Peyer's patch (tissue), 4 donors: Measurements from ENCODE around the gene TRMT1L. TPM values are rescaled to one million over a fixed set of nuclear protein-coding genes. Genes with fewer than 3 reads are reported as not detected.
A peak's percentile ranks its signal among the peaks of the same experiment; 100 is the strongest.
"Not testable (repeated sequence)": the region's sequence is repeated elsewhere in the genome, so short reads cannot be mapped to it uniquely, and the experiment has no call there.

ENCODE experiments used
- DNase-seq, 3 donors: peaks; one replicate each; pipeline ENCODE4 v3.0.0-alpha.2; 2017 to 2019
- H3K27ac ChIP-seq, 4 donors: fragments of 200-600 bp; sonication (generic); one replicate each; pipeline ENCODE4 v1.5.1; 2016 to 2019
- H3K27me3 ChIP-seq, 2 donors: fragments of 200-600 bp; sonication (generic); one replicate each; pipeline ENCODE4 v1.5.1; 2019
- H3K36me3 ChIP-seq, 3 donors: fragments of 200-600 bp; sonication (generic); one replicate each; pipeline ENCODE4 v1.5.1; 2016 to 2019
- H3K4me1 ChIP-seq, 4 donors: fragments of 200-600 bp; sonication (generic); one replicate each; pipeline ENCODE4 v1.5.1; 2016 to 2019
- H3K4me3 ChIP-seq, 4 donors: fragments of 200-600 bp; sonication (generic); 1 replicate in 3 of 4; 2 replicates in 1 of 4; pipeline ENCODE4 v1.5.1; 2016 to 2019; ENCODE audit warnings: mild to moderate bottlenecking in 1 of 4
- H3K9me3 ChIP-seq, 4 donors: fragments of 200-600 bp; sonication (generic); one replicate each; pipeline ENCODE4 v1.5.1; 2016 to 2019; ENCODE audit warnings: mild to moderate bottlenecking in 1 of 4
- CTCF ChIP-seq, 6 experiments: fragments of 450-650 bp in 4 of 6; fragments of 200-600 bp in 2 of 6; sonication (generic) in 1 of 6; IDR thresholded peaks; one replicate each; pipeline ENCODE4 v1.5.1; 2017 to 2019; ENCODE audit warnings: antibody characterized with exemption in 6 of 6, mild to moderate bottlenecking in 3 of 6, moderate library complexity in 1 of 6
- POLR2A ChIP-seq, 2 donors: fragments of 450-650 bp; IDR thresholded peaks; one replicate each; pipeline ENCODE4 v1.5.1; 2017; ENCODE audit warnings: antibody characterized with exemption in 2 of 2, mild to moderate bottlenecking in 2 of 2, moderate library complexity in 2 of 2
- total RNA-seq, 4 donors: library from RNA; depleted of rRNA; stranded (reverse); fragments of >200 nt; gene quantifications; one replicate each; pipeline ENCODE4 v1.1.0, GENCODE V29; 2016

The TRMT1L gene
- total RNA-seq: 10 to 100 TPM in 3 of 4 donors, 1 to 10 TPM in 1; 8.4 to 14.9 (median 13.7) TPM

GRCh38 chr1:185156854-185157598, at the start of gene TRMT1L, which contains the start of gene SWT1:
TRMT1L (minus strand) TSS chr1:185156953; CDS start chr1:185156712, 241 bp downstream.
SWT1 (plus strand) TSS chr1:185157167; CDS start chr1:185160842, 3,675 bp downstream.
- H3K9me3 ChIP-seq: no peaks in the 10 kb centered on the region
- peak; percentile 99 to 100 (median 100) for DNase-seq
- TF ChIP-seq POLR2A (IDR thresholded peaks at IDR 0.05): peak; percentile 95 to 98
- TF ChIP-seq CTCF (IDR thresholded peaks at IDR 0.05): no peak
- peak within 1 kb of the TSS; percentile 76 to 96 (median 80) for H3K4me3 ChIP-seq
- H3K27me3 ChIP-seq: no peaks in the 10 kb centered on the region
- peak within 1 kb of the TSS; percentile 96 to 100 (median 98) for H3K27ac ChIP-seq
- peaks cover 0 to 3% (median 0%) of the 10 kb centered on the region in 3 donors for H3K36me3 ChIP-seq
- peaks cover 0 to 26% (median 8%) of the 10 kb centered on the region in 4 donors for H3K4me1 ChIP-seq

- no peak for TF ChIP-seq POLR2A (IDR thresholded peaks at IDR 0.05)
- TF ChIP-seq CTCF (IDR thresholded peaks at IDR 0.05): no peak
- Histone ChIP-seq H3K4me3 (no peak overlapping the region), H3K36me3 (no peaks in the 10 kb centered on the region), H3K4me1 (no peaks in the 10 kb centered on the region), H3K27me3 (no peaks in the 10 kb centered on the region), H3K27ac (no peak overlapping the region), H3K9me3 (no peaks in the 10 kb centered on the region)
- DNase-seq: no peak
Observed at GRCh38 chr1:185200889-185201288, 44.1 kb upstream of the TRMT1L start.

GRCh38 chr1:185198712-185199111, 42.0 kb upstream of the TRMT1L start:
- not testable (repeated sequence) for H3K27me3 ChIP-seq, H3K4me3 ChIP-seq, DNase-seq, H3K36me3 ChIP-seq, H3K9me3 ChIP-seq, H3K4me1 ChIP-seq, H3K27ac ChIP-seq

GRCh38 chr1:185193756-185194155, 37.0 kb upstream of the TRMT1L start:
- H3K36me3 ChIP-seq: peaks cover 0 to 11% (median 0%) of the 10 kb centered on the region in 3 donors
- H3K9me3 ChIP-seq: no peaks in the 10 kb centered on the region
- H3K4me1 ChIP-seq: no peaks in the 10 kb centered on the region
- no peak overlapping the region for H3K27ac ChIP-seq
- DNase-seq: no peak
- H3K4me3 ChIP-seq: no peak overlapping the region
- H3K27me3 ChIP-seq: no peaks in the 10 kb centered on the region
- TF ChIP-seq POLR2A (IDR thresholded peaks at IDR 0.05) (no peak), CTCF (IDR thresholded peaks at IDR 0.05) (no peak)

- peaks cover 0 to 16% (median 0%) of the 10 kb centered on the region in 3 donors for H3K36me3 ChIP-seq
- H3K27me3 ChIP-seq: no peaks in the 10 kb centered on the region
- no peaks in the 10 kb centered on the region for H3K4me1 ChIP-seq
- H3K4me3 ChIP-seq: no peak overlapping the region
- H3K27ac ChIP-seq: no peak overlapping the region
- DNase-seq: peak; percentile 36 to 61 (median 50)
- TF ChIP-seq POLR2A (IDR thresholded peaks at IDR 0.05) (no peak), CTCF (IDR thresholded peaks at IDR 0.05) (peak; percentile 15 to 59 (median 50))
- no peaks in the 10 kb centered on the region for H3K9me3 ChIP-seq
Observed at GRCh38 chr1:185170291-185170848, 13.6 kb upstream of the TRMT1L start.

- no peaks in the 10 kb centered on the region for H3K4me1 ChIP-seq
- TF ChIP-seq CTCF (IDR thresholded peaks at IDR 0.05): no peak
- TF ChIP-seq POLR2A (IDR thresholded peaks at IDR 0.05): no peak
- DNase-seq: no peak
- H3K9me3 ChIP-seq: no peaks in the 10 kb centered on the region
- H3K27ac ChIP-seq: no peak overlapping the region
- peaks cover 0 to 22% (median 0%) of the 10 kb centered on the region in 3 donors for H3K36me3 ChIP-seq
- no peaks in the 10 kb centered on the region for H3K27me3 ChIP-seq
- no peak overlapping the region for H3K4me3 ChIP-seq
Observed at GRCh38 chr1:185166106-185166505, 9.4 kb upstream of the TRMT1L start.
